Measurements from ENCODE around the gene DPYSL5. TPM values are rescaled to one million over a fixed set of nuclear protein-coding genes. Genes with fewer than 3 reads are reported as not detected.

Gene DPYSL5
- total and polyA plus RNA-seq, 2 donors (not counting 1 experiment from before 2014, with no cell fraction given): not detected

DNA sequence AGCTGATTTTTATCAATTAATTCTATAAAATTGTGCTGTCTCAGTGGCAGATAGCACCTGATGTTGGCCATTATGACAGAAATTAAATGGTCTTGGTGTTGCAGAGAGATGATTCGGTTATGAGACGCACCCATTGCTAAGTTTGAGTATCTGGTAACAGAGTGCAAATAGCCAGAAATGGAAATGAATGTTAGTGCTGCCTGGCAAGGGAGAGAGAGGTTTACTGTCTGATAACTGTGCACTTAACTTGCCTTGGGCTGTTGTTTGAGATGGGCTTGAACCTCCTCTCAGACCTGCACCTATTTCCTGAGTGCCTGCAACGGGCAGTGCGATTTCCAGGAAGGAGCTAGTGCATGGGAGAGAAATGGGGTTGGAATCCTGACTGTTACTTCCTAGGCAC, 11.7 kb downstream of the DPYSL5 start:
- Histone ChIP-seq H3K79me2 (ENCODE audit: control insufficient read depth, insufficient read depth, low read length) (no peaks in the 10 kb centered on the region), H3K4me2 (ENCODE audit: extremely low read depth, insufficient read depth, low read length) (no peak overlapping the region), H3K9me3 (ENCODE audit: control insufficient read depth, insufficient read depth, low read depth, low read length) (no peaks in the 10 kb centered on the region), H2AFZ (ENCODE audit: low read length) (no peak overlapping the region), H3K27me3 (ENCODE audit: control insufficient read depth, insufficient read depth, low read length) (peaks cover 21% of the 10 kb centered on the region), H3K4me3 (replicated peaks in 1 of 4; ENCODE audit: control extremely low read depth in 1 of 4, insufficient read depth in 1 of 4, low read depth in 3 of 4, low read length in 4 of 4) (no peak overlapping the region), H3K36me3 (ENCODE audit: control insufficient read depth, insufficient read depth, low read length) (no peaks in the 10 kb centered on the region), H4K20me1 (ENCODE audit: control insufficient read depth, extremely low read depth, insufficient read depth, low read length) (no peaks in the 10 kb centered on the region), H3K9ac (ENCODE audit: insufficient read depth, low read length) (no peak overlapping the region), H3K4me1 (ENCODE audit: control insufficient read depth, extremely low read depth, insufficient read depth, low read length) (no peaks in the 10 kb centered on the region), H3K27ac (ENCODE audit: insufficient read depth, low read length) (no peak overlapping the region)
- DNase-seq (ENCODE audit: low read depth in 2 of 2): no peak
- TF ChIP-seq, protein P1, sequence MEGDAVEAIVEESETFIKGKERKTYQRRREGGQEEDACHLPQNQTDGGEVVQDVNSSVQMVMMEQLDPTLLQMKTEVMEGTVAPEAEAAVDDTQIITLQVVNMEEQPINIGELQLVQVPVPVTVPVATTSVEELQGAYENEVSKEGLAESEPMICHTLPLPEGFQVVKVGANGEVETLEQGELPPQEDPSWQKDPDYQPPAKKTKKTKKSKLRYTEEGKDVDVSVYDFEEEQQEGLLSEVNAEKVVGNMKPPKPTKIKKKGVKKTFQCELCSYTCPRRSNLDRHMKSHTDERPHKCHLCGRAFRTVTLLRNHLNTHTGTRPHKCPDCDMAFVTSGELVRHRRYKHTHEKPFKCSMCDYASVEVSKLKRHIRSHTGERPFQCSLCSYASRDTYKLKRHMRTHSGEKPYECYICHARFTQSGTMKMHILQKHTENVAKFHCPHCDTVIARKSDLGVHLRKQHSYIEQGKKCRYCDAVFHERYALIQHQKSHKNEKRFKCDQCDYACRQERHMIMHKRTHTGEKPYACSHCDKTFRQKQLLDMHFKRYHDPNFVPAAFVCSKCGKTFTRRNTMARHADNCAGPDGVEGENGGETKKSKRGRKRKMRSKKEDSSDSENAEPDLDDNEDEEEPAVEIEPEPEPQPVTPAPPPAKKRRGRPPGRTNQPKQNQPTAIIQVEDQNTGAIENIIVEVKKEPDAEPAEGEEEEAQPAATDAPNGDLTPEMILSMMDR (conservative IDR thresholded peaks at IDR 0.05 in 1 of 2, IDR thresholded peaks at IDR 0.05 in 1 of 2; ENCODE audit: low read depth in 1 of 2, low read length in 2 of 2): no peak
- no peak for TF ChIP-seq EZH2 (IDR thresholded peaks at IDR 0.05; ENCODE audit: low read length, missing control alignments)

DNA sequence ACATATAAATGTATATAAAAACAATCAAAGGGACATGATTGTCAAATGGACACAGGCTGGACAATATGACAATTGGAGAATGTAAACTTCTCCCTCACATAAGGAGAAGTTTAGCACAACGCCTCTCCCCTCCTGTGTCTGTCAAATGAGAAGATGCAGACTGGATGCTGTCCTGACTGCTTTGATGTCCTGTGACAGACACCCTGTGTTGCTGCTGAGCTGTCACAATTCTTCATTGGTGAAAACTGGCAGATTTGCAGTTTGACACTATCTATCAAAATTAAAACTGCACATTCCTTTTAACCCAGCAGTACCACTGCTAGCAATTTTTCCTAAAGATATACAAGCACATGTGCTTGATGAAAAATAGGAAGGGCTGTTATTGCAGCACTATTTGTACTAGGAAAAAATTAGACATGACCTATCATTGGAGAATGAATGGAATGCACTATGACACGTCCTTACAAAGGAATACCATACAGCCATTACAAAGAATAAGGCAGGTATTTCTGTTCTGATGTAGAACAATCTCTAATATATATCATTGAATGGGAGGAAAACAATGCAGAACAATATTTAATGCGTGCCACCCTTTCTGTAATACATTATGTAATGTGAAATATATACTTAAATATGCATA, 12.4 kb downstream of the DPYSL5 start:
- Histone ChIP-seq H3K27ac (ENCODE audit: insufficient read depth, low read length) (no peak overlapping the region), H3K4me2 (ENCODE audit: extremely low read depth, insufficient read depth, low read length) (no peak overlapping the region), H3K9me3 (ENCODE audit: control insufficient read depth, insufficient read depth, low read depth, low read length) (no peaks in the 10 kb centered on the region), H3K79me2 (ENCODE audit: control insufficient read depth, insufficient read depth, low read length) (no peaks in the 10 kb centered on the region), H3K4me1 (ENCODE audit: control insufficient read depth, extremely low read depth, insufficient read depth, low read length) (no peaks in the 10 kb centered on the region), H4K20me1 (ENCODE audit: control insufficient read depth, extremely low read depth, insufficient read depth, low read length) (no peaks in the 10 kb centered on the region), H3K36me3 (ENCODE audit: control insufficient read depth, insufficient read depth, low read length) (no peaks in the 10 kb centered on the region), H2AFZ (ENCODE audit: low read length) (no peak overlapping the region), H3K4me3 (replicated peaks in 1 of 4; ENCODE audit: control extremely low read depth in 1 of 4, insufficient read depth in 1 of 4, low read depth in 3 of 4, low read length in 4 of 4) (no peak overlapping the region), H3K27me3 (ENCODE audit: control insufficient read depth, insufficient read depth, low read length) (peaks cover 19% of the 10 kb centered on the region), H3K9ac (ENCODE audit: insufficient read depth, low read length) (no peak overlapping the region)
- TF ChIP-seq, protein P1 (conservative IDR thresholded peaks at IDR 0.05 in 1 of 2, IDR thresholded peaks at IDR 0.05 in 1 of 2; ENCODE audit: low read depth in 1 of 2, low read length in 2 of 2): no peak
- TF ChIP-seq EZH2 (IDR thresholded peaks at IDR 0.05; ENCODE audit: low read length, missing control alignments): no peak
- DNase-seq (ENCODE audit: low read depth in 2 of 2): no peak

DNA sequence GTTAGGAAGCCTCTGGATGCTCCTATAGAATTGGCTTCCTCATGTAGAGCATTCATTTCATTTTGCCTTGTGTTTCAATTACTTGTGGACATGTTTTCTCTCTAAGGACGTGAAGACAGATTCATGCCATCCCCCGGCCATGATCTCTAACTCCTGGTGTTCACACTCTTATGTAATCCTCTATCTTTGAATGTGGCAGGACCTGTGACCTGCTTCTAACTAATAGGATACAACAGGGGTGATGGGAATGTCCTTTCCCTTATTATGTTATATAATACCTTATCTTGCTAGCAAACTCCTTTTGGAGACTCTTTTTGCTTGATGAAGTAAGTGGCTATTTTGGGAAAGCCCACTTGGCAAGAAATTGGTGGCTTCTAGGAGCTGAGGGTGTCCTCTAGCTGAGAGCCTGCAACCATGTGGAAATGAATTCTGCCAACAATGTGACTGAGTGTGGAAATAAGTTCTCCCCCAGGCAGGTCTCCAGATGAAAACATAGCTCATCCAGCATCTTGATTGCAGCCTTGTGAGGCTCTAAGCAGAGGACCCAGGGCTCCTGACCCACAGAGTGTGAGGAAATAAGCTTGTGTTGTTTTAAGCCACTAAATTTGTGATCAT, 13.8 kb downstream of the DPYSL5 start:
- peaks cover 13% of the 10 kb centered on the region for H3K27me3 ChIP-seq (ENCODE audit: control insufficient read depth, insufficient read depth, low read length)
- no peak for DNase-seq (ENCODE audit: low read depth in 2 of 2)

More for the DNA sequence above, 13.8 kb downstream of the DPYSL5 start:
- no peaks in the 10 kb centered on the region for H3K79me2 ChIP-seq (ENCODE audit: control insufficient read depth, insufficient read depth, low read length)
- no peak overlapping the region for H3K4me3 ChIP-seq (replicated peaks in 1 of 4; ENCODE audit: control extremely low read depth in 1 of 4, insufficient read depth in 1 of 4, low read depth in 3 of 4, low read length in 4 of 4)
- no peak overlapping the region for H2AFZ ChIP-seq (ENCODE audit: low read length)
- H3K36me3 ChIP-seq (ENCODE audit: control insufficient read depth, insufficient read depth, low read length): no peaks in the 10 kb centered on the region
- no peaks in the 10 kb centered on the region for H4K20me1 ChIP-seq (ENCODE audit: control insufficient read depth, extremely low read depth, insufficient read depth, low read length)
- H3K27ac ChIP-seq (ENCODE audit: insufficient read depth, low read length): no peak overlapping the region
- no peaks in the 10 kb centered on the region for H3K4me1 ChIP-seq (ENCODE audit: control insufficient read depth, extremely low read depth, insufficient read depth, low read length)
- H3K4me2 ChIP-seq (ENCODE audit: extremely low read depth, insufficient read depth, low read length): no peak overlapping the region
- H3K9ac ChIP-seq (ENCODE audit: insufficient read depth, low read length): no peak overlapping the region
- TF ChIP-seq, protein P1 (conservative IDR thresholded peaks at IDR 0.05 in 1 of 2, IDR thresholded peaks at IDR 0.05 in 1 of 2; ENCODE audit: low read depth in 1 of 2, low read length in 2 of 2): no peak
- TF ChIP-seq EZH2 (IDR thresholded peaks at IDR 0.05; ENCODE audit: low read length, missing control alignments): no peak
- H3K9me3 ChIP-seq (ENCODE audit: control insufficient read depth, insufficient read depth, low read depth, low read length): no peaks in the 10 kb centered on the region
